GM19324 (cell line): ENCODE results near the gene SPATA6.
"Not testable (repeated sequence)": the region's sequence is repeated elsewhere in the genome, so short reads cannot be mapped to it uniquely, and the experiment has no call there.

Experiments used
- ATAC-seq: cut with Tn5 transposase; IDR thresholded peaks from one replicate; pipeline ENCODE4 v1.9.1; 2021; ENCODE audit warnings: mild to moderate bottlenecking, moderate library complexity; ENCODE audit not compliant: unreplicated experiment, low FRiP score

Gene SPATA6

DNA sequence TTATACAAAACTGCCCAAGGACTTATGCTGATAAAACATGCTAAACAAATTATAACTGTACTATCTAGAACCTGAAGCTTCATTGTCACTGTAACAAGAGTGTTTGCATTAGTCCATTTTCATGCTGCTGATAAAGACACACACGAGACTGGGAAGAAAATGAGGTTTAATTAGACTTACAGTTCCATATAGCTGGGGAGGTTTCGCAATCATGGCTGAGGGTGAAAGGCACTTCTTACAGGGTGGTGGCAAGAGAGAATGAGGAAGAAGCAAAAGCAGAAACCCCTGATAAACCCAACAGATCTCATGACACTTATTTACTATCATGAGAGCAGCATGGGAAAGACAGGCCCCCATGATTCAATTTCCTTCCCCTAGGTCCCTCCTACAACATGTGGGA is 100.4 kb downstream of the SPATA6 start:
- ATAC-seq = no peak

DNA sequence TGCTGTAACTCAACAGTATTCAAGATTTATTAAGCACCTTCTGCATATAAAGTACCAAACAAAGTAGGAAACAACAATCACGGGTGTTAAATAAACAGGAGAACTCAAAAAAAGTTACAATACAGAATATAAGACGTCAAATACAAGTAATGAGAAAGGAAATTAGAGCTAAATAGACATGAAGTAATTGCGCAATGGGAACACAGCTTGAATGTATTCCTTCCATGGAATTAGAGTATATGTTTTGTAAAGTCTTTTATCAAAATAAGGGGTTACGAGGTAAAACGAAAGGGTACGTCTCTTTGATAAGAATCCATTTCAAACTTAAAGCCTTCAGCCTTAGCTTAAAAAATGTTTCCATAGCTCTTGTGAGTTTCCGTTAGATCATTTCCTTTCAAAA is 109.1 kb downstream of the SPATA6 start:
- no peak for ATAC-seq

DNA sequence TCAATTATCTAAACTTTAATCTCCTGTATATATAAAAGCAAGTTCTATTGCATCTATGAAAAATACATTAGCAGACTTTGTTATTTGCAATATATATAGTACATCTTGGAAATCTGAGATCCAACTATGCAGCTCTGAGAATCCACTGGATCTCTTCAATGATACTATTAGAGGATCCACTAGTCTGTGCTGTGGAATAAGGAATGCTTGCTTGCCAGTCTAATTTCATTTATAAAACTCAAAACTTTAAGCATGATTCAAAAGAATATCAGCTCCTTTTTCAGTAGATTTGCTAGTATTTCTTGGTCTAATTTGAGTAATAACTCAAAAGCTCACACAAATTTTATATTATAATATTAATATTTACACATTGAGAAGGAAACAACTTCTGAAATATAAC is 115.1 kb downstream of the SPATA6 start:
- no peak for ATAC-seq

DNA sequence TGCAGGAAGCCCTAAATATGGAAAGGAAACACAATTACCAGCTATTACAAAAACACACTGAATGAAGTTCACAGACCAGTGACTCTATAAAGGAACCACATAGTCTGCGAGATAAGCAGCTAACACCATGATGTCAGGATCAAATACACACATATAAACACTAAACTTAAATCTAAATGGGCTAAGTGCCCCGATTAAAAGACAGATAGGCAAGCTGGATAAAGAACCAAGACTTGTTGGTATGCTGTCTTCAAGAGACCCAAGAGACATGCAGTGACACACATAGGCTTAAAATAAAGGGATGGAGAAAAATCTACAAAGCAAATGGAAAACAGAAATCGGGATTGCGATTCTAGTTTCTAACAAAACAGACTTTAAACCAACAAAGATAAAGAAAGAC is 127.6 kb downstream of the SPATA6 start:
- no peak for ATAC-seq

DNA sequence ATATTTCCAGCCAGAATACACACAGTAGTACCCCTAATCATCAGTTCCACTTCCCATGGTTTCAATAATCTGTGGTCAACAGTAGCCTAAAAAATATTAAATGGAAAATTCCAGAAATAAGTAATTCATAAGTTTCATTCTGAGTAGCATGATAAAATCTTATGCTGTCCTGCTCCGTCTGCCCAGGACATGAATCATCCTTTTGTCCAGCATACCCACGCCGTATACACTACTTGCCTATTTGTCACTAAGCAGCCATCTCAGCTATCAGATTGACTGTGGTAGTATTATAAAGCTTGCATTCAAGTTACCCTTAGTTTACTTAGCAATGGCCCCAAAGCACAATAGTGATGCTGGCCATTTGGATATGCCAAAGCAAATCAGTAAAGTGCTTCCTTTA is 130.8 kb downstream of the SPATA6 start:
- ATAC-seq = no peak

DNA sequence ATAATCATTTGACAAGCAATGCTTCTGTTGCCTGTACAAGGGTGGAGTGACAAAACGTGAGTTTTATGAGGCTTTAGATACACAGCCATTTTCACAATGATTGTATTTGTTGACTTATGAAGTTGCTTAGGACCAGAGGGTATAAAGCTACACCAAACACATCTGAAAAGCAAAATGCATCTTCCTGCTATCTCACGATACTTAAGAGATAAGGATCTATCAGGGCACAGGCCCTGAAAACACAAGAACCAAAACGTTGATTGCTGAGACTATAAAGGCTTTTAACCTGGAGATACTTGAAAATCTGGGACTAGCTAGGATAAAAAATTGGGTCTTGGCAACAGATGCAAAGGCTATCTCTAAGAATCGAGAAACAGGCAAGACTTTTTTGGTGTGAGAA is 133.7 kb downstream of the SPATA6 start:
- ATAC-seq = no peak

DNA sequence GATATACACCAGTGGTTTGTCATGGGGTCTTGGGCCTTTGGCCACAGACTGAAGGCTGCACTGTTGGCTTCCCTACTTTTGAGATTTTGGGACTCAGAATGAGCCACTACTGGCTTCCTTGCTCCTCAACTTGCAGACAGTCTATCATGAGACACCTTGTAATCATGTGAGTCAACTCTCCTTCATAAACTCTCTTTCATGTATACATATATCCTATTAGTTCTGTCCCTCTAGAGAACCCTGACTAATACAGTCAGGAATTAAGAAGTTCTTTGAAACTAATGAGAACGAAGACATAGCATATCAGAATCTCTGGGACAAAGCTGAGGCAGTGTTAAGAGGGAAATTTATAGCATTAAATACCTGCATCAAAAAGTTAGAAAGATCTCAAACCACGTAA is 138.7 kb downstream of the SPATA6 start:
- no peak for ATAC-seq

DNA sequence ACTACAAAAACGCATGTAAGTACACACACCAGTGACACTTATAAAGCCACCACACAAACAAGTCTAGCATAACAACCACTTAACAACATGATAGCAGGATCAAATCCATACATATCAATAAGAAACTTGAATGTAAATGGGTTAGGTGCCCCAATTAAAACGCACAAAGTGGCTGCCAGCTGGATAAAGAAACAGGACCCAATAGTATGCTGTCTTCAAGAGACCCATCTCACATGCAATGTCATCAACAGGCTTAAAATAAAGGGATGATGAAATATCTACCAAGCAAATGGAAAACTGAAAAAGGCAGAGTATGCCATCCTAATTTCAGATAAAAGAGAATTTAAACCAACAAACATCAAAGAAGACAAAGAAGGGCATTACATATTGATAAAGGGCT is 139.9 kb downstream of the SPATA6 start:
- ATAC-seq = no peak

DNA sequence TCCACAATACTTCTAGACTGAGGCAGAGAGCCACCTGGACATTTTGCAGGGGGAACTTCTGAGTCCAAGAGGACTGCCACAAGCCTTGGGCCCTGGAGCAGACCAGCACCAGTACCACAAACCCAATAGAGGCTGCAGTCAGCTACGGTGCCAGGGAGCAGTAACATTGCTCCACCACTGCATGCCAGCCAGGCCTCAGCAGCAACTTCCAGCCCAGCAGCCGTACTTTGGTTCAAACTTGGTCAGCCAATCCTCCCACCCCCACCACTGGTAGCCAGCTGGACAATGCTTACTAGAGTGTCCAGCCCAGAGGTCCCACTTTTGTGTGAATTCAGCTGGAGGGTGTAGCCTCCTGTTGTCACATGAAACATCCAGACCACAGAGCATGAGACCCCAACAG is 142.1 kb downstream of the SPATA6 start:
- no peak for ATAC-seq

DNA sequence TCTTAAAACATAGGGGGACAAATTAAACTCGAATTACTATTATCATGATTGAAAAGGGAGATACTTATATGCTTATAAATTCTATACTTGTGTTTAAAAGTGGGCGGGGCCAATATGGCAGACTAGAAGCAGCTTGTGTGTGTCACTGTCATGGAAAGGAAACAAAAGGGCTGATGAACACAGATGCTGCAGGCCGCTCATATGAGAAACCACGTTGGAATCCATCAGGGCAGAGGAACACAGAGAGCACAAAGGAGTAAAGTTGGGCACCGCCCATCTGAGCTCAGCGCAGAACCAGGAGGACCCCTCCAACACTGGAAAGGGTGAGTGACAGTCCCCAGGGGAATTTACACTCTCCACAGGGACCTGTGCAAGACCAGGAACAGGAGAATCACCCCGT is 142.5 kb downstream of the SPATA6 start:
- ATAC-seq = no peak

DNA sequence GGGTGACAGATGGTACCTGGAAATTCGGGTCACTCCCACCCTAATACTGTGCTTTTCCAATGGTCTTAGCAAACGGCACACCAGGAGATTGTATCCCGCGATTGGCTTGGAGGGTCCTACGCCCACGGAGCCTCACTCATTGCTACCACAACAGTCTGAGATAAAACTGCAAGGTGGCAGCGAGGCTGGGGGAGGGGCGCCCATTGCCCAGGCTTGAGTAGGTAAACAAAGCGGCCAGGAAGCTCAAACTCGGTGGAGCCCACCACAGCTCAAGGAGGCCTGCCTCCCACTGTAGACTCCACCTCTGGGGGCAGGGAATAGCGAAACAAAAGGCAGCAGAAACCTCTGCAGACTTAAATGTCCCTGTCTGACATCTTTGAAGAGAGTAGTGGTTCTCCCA is 160.2 kb downstream of the SPATA6 start:
- ATAC-seq = not testable (repeated sequence)

DNA sequence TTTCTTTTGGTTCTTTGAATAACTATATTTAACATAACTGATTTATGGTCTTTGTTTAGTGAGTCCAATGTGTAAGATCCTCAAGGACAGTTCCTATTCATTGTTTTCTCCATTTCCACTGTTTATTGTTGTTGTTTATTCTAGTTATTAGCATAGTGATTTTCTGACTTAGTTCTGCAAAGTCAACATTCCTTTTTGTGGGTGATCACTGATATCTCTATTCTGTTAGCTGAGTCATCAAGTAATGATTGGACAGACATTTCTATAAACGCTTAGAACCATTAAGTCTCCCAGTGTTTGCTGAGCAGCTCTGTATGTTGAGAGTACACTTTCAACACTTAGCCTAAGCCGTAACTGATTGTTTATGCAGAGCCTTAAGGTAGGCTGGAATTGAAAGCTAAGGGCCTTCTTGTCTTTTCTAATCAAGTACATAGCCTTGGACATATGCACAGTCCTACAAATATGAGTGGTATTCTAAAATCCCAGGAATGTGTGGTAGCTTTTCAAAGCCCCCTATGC is 162.4 kb downstream of the SPATA6 start:
- no peak for ATAC-seq

DNA sequence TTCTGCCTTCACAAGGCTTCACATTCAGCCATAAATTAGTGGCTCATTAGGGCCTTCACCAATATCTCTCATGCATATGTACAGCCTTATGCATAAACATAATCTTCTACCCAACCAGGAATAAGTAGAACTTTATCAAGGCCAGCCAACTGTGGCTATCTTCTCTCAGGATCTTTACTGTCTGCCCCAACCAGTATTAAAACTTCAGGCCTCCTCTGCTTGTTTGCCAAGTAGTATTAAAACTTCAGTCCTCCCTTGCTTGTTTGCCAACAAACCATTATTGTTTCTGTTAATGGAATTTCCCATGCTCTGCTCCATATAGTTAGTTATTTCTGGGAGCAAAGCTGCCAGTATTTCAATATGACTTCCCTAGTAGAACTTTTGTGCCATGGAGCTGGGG is 169.4 kb downstream of the SPATA6 start:
- no peak for ATAC-seq

DNA sequence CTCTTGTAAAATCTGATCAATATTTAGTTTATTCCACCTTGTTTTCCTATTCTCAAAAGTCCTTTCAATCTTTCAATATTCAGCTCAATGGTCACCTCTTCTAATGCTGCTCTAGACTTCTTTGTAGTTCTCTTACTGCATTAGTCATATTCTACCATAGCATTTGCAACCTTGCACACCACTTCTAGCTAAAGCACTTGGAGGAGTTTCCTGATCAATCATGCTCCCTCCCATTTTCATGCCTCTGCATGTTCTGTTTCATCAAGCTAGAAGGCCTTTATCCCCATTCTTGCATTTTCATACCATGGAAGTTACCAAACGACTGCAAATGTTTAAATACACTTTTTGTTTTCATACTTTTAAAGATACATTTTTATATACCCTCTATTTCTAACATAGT is 177.3 kb downstream of the SPATA6 start:
- no peak for ATAC-seq

DNA sequence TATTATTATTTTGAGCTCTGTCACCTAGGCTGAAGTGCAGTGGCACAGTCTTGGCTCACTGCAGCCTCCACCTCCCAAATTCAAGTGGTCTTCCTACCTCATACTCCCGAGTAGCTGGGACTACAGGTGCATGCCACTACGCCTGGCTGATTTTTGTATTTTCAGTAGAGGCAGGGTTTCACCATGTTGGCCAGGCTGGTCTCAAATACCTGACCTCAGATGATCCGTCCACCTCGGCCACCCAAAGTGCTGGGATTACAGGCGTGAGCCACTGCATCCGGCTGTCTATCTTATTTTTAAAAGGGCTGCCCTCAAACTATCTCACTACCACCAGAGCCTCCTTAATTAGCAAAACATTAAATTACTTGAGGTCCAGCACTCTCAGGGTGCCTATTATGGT is 177.9 kb downstream of the SPATA6 start:
- ATAC-seq = not testable (repeated sequence)

DNA sequence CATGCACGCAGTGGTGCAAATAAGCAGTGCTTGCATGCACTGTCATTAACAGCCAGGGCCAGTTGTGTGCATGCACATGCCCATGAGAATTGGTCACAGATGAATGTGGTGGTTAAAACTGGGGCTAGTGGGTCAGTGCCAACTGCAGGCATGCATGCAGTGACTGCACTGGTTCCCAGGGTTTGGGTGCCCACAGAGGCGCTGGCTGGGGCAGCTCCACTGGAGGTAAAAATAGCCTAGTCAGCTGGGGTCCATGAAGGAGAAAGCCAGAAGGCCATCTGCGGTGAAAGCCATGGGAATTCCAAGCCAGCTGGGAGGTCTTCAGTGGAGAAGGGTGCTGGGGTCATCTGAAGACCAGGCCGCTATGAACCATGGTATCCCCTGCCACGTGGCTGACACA is 179.3 kb downstream of the SPATA6 start:
- no peak for ATAC-seq

DNA sequence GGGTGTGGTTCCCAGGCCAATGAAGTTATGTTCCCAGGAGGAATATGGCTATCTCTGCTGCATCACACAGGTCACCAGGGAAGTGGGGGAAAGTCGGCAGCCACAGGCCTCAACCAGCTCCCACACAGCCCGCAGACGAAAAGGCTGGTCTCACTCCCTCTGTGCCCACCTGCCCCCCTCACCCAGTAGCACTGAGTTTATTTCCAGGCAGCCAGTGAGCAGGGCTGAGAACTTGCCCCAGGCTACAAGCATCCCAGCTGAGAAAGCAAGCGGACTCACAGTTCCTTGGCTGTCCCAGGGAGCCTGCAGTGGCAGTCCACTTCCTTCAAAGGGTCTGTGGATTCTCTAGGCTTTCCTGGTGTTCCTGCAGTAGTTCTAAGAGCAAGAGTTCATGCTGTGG is 180.6 kb downstream of the SPATA6 start:
- ATAC-seq = no peak

DNA sequence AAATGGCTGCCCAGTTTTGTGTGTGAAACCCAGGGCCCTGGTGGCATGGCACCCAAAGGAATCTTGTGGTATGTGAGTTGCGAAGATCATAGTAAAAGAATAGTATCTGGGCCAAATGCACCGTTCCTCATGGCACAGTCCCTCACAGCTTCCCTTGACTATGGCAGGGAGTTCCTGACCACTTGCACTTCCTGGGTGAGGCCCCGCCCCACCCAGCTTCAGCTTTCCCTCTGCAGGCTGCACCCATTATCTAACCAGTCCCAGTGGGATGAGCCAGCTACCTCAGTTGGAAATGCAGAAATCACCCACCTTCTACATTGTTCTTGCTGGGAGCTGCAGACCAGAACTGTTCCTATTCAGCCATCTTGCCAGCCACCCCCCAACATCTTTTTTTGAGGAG is 186.5 kb downstream of the SPATA6 start:
- ATAC-seq = no peak

DNA sequence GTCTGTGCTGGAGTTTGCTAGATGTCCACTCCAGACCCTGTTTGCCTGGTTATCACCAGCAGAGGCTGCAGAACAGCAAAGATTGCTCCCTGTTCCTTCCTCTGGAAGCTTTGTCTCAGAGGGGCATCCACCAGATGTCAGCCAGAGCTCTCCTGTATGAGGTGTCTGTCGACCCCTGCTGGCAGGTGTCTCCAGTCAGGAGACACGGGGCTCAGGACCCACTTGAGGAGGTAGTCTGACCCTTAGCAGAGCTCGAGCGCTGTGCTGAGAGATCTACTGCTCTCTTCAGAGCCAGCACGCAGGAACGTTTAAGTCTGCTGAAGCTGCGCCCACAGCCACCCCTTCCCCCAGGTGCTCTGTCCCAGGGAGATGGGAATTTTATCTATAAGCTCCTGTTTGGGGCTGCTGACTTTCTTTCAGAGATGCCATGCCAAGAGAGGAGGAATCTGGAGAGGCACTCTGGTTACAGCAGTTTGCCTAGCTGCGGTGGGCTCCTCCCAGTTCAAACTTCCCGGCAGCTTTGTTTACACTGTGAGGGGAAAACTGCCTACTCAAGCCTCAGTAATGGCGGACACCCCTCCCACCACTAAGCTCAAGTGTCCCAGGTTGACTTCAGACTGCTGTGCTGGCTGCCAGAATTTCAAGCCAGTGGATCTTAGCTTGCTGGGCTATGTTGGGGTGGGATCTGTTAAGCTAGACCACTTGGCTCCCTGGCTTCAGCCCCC is 187.1 kb downstream of the SPATA6 start:
- not testable (repeated sequence) for ATAC-seq

DNA sequence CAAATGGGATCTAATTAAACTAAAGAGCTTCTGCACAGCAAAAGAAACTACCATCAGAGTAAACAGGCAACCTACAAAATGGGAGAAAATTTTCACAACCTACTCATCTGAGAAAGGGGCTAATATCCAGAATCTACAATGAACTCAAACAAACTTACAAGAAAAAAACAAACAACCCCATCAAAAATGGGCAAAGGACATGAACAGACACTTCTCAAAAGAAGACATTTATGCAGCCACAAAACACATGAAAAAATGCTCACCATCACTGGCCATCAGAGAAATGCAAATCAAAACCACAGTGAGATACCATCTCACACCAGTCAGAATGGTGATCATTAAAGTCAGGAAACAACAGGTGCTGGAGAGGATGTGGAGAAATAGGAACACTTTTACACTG is 189.7 kb downstream of the SPATA6 start:
- not testable (repeated sequence) for ATAC-seq

DNA sequence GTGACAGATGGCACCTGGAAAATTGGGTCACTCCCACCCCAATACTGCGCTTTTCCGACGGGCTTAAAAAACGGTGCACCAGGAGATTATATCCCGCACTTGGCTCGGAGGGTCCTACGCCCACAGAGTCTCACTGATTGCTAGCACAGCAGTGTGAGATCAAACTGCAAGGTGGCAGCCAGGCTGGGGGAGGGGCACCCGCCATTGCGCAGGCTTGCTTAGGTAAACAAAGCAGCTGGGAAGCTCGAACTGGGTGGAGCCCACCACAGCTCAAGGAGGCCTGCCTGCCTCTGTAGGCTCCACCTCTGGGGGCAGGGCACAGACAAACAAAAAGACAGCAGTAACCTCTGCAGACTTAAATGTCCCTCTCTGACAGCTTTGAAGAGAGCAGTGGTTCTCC is 194.6 kb downstream of the SPATA6 start:
- not testable (repeated sequence) for ATAC-seq

DNA sequence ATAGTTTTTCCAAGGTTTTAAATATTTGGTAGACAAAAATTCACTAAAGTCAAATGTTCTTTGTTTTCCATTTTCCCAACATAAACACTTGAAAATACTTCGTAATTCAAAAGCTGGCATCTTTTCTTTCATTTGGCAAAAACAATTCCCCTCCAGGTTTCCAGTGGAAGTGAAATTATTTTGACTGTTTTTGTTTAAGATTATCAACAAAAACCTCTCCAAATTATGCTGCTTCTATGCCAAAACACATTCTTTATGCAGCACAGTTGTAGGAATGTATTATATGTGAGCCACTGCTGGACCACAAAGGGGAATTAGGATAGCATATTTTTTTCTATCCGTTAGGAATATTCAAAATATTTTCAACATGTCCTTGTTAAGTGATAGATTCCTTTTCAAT is 205.4 kb downstream of the SPATA6 start:
- ATAC-seq = no peak

DNA sequence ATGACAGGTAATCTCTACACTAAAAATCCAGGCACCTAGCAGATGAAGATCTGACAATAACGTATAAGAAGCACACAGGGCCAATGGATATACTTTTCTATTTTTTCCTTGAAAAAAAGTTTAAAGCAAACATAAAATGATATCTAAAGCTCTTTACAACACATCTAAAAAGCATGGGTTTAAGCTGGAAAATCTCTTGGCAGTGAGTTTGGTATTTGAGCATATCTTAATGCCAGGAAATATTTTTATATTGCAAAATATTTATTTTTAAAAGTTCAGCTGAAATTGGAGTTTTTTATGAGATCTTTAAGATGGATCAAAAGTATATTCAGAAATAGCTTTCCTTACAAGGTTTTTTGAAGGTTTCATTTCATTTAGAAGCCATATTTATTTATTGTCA is 209.0 kb downstream of the SPATA6 start:
- ATAC-seq = no peak
